Gastrocnemius medialis (tissue), 4 donors: ENCODE results near the gene MAST4.

ENCODE experiments used
- POLR2A ChIP-seq, 2 donors: fragments of 450-650 bp; IDR thresholded peaks; one replicate each; pipeline ENCODE4 v1.6.1; 2017; ENCODE audit warnings: antibody characterized with exemption in 2 of 2, mild to moderate bottlenecking in 2 of 2, moderate library complexity in 2 of 2
- TF ChIP-seq, protein P1 (sequence below), 5 experiments: fragments of 450-650 bp in 3 of 5; fragments of 200-600 bp in 2 of 5; sonication (generic) in 2 of 5; IDR thresholded peaks in 4 of 5; conservative IDR thresholded peaks in 1 of 5; 1 replicate in 4 of 5; 2 replicates in 1 of 5; pipeline ENCODE4 v1.5.1; 2016 to 2019; ENCODE audit warnings: antibody characterized with exemption in 5 of 5, mild to moderate bottlenecking in 3 of 5, moderate library complexity in 3 of 5

DNA sequence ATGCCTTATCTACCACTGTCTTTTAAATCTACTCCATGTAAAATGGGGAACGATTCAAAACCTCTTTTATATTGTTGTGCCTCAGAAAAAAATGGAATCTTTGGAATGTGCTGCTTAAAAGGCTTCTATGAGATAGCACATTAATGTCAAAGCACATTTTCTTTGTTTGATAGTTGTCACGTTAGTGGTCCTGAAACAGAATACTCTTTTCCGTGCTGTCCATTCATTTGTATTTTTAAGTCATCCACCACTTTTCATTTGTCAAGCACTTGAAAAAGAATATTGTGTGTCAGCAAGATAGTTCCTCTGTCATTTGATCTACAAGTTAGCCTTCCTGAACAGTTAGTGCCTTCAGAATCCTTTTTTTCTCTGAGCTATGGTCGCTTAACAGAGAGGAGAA lies 246.9 kb downstream of the MAST4 start:
- TF ChIP-seq, protein P1, sequence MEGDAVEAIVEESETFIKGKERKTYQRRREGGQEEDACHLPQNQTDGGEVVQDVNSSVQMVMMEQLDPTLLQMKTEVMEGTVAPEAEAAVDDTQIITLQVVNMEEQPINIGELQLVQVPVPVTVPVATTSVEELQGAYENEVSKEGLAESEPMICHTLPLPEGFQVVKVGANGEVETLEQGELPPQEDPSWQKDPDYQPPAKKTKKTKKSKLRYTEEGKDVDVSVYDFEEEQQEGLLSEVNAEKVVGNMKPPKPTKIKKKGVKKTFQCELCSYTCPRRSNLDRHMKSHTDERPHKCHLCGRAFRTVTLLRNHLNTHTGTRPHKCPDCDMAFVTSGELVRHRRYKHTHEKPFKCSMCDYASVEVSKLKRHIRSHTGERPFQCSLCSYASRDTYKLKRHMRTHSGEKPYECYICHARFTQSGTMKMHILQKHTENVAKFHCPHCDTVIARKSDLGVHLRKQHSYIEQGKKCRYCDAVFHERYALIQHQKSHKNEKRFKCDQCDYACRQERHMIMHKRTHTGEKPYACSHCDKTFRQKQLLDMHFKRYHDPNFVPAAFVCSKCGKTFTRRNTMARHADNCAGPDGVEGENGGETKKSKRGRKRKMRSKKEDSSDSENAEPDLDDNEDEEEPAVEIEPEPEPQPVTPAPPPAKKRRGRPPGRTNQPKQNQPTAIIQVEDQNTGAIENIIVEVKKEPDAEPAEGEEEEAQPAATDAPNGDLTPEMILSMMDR (IDR thresholded peaks at IDR 0.05 in 4 of 5, conservative IDR thresholded peaks at IDR 0.05 in 1 of 5): no peak
- no peak for TF ChIP-seq POLR2A (IDR thresholded peaks at IDR 0.05)
